Vagina (tissue), 2 donors: ENCODE measurements around the gene FGGY. TPM values are rescaled to one million over a fixed set of nuclear protein-coding genes. Genes with fewer than 3 reads are reported as not detected.

Experiments
- DNase-seq, 2 donors: peaks; one replicate each; pipeline ENCODE4 v3.0.0-alpha.2; 2017; ENCODE audit errors: extremely low spot score in 2 of 2
- H3K27ac ChIP-seq: fragments of 200-600 bp; sonication (generic); one replicate; pipeline ENCODE4 v1.5.1; 2019
- H3K27me3 ChIP-seq: fragments of 200-600 bp; sonication (generic); one replicate; pipeline ENCODE4 v1.5.1; 2019
- H3K36me3 ChIP-seq, 2 donors: fragments of 200-600 bp; sonication (generic); one replicate each; pipeline ENCODE4 v1.5.1; 2017 to 2019
- H3K4me1 ChIP-seq: fragments of 200-600 bp; sonication (generic); one replicate; pipeline ENCODE4 v1.5.1; 2019
- H3K4me3 ChIP-seq, 2 donors: fragments of 200-600 bp; sonication (generic); 1 replicate in 1 of 2; 2 replicates in 1 of 2; pipeline ENCODE4 v1.5.1; 2016 to 2019
- H3K9me3 ChIP-seq: fragments of 200-600 bp; sonication (generic); one replicate; pipeline ENCODE4 v1.5.1; 2019
- POLR2A ChIP-seq, 2 donors: fragments of 450-650 bp; IDR thresholded peaks; one replicate each; pipeline ENCODE4 v1.6.1; 2017; ENCODE audit warnings: antibody characterized with exemption in 2 of 2, mild to moderate bottlenecking in 2 of 2, moderate library complexity in 2 of 2
- POLR2AphosphoS5 ChIP-seq, 2 donors: sonication (generic); formaldehyde crosslinking; IDR thresholded peaks; one replicate each; pipeline ENCODE4 v1.9.0; 2017; ENCODE audit warnings: antibody characterized with exemption in 2 of 2, mild to moderate bottlenecking in 2 of 2, low read depth in 1 of 2; ENCODE audit not compliant: insufficient read depth in 1 of 2
- intact Hi-C: fragments of 100-400 bp; cut with DNase I; formaldehyde crosslinking; loops from one replicate; pipeline ENCODE4 v1.15.1; 2023
- total RNA-seq: library from RNA; depleted of rRNA; stranded (reverse); fragments of >200 nt; gene quantifications from one replicate; pipeline ENCODE4 v1.2.3, GENCODE V29; 2016
- TF ChIP-seq, protein P1 (sequence below), 3 experiments: fragments of 450-650 bp in 2 of 3; fragments of 200-600 bp in 1 of 3; sonication (generic) in 1 of 3; IDR thresholded peaks; one replicate each; pipeline ENCODE4 v1.5.1; 2017 to 2019; ENCODE audit warnings: antibody characterized with exemption in 3 of 3, mild to moderate bottlenecking in 2 of 3, moderate library complexity in 2 of 3

FGGY gene
- total RNA-seq, 1 donor from 2014 or later, result 11.8 TPM

DNA sequence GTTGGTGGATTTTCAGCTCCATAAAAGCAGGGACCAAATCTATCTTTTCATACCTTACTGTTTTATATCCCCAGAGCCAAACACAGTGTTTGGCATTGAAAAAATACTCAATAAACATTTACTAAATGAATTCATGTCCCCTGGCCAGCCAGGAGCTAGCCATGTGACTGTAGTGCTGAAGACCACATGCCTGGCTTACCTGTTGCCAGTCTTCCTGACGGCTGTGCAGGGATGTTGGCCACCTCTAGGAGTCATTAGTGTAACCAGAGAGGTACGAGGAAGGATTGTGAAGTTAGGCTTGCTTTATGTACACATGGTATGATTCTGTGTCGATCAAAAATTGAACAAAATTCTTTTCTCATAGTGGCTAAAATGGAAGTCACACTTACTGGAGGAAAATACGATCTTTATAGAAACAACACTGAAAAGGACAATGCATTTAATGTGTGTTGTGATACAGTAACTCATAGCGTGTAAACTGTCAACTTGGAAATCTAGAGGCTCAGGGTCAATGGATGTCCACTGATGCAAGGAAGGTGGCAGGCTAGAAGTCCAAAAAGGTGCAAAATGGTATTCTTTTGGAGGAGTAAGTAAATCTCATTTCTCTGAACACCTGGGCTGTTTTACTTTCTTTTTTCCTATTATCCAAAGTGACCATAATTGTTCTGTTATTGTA, 60.9 kb downstream of the FGGY start:
- Histone ChIP-seq H3K4me3 (no peak overlapping the region), H3K27ac (no peak overlapping the region), H3K4me1 (peaks cover 10% of the 10 kb centered on the region), H3K9me3 (no peaks in the 10 kb centered on the region), H3K27me3 (no peaks in the 10 kb centered on the region), H3K36me3 (no peaks in the 10 kb centered on the region)
- DNase-seq, result no peak
- TF ChIP-seq POLR2A (IDR thresholded peaks at IDR 0.05) (no peak), POLR2AphosphoS5 (IDR thresholded peaks at IDR 0.05; ENCODE audit: insufficient read depth in 1 of 2, low read depth in 1 of 2) (no peak)
- TF ChIP-seq, protein P1, sequence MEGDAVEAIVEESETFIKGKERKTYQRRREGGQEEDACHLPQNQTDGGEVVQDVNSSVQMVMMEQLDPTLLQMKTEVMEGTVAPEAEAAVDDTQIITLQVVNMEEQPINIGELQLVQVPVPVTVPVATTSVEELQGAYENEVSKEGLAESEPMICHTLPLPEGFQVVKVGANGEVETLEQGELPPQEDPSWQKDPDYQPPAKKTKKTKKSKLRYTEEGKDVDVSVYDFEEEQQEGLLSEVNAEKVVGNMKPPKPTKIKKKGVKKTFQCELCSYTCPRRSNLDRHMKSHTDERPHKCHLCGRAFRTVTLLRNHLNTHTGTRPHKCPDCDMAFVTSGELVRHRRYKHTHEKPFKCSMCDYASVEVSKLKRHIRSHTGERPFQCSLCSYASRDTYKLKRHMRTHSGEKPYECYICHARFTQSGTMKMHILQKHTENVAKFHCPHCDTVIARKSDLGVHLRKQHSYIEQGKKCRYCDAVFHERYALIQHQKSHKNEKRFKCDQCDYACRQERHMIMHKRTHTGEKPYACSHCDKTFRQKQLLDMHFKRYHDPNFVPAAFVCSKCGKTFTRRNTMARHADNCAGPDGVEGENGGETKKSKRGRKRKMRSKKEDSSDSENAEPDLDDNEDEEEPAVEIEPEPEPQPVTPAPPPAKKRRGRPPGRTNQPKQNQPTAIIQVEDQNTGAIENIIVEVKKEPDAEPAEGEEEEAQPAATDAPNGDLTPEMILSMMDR (IDR thresholded peaks at IDR 0.05), result no peak
- intact Hi-C loops, result no loop called here

DNA sequence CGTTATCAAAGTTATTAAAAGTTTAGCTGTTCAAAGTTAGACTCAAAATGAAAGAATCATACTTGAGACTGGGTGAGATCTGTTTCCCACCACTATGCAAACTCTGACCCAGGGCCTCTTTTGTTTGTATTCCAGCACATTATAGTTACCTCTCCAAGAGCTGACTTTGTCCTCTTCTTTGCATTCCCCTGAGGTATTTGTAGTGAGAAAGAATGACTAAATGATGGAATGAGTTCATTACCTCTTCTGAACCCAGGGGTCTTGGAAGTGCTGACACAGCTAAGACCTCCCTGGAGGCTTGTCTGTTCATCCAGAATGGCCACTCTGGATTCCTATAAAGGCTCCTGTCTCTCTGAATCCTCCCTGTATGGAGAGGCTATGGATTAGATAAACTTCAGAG, 62.4 kb downstream of the FGGY start:
- no peaks in the 10 kb centered on the region for H3K36me3 ChIP-seq
- no peaks in the 10 kb centered on the region for H3K9me3 ChIP-seq
- peaks cover 7% of the 10 kb centered on the region for H3K4me1 ChIP-seq
- TF ChIP-seq POLR2AphosphoS5 (IDR thresholded peaks at IDR 0.05; ENCODE audit: insufficient read depth in 1 of 2, low read depth in 1 of 2), result no peak
- TF ChIP-seq, protein P1 (IDR thresholded peaks at IDR 0.05), result no peak
- TF ChIP-seq POLR2A (IDR thresholded peaks at IDR 0.05), result no peak
- H3K27ac ChIP-seq, result no peak overlapping the region
- H3K27me3 ChIP-seq, result no peaks in the 10 kb centered on the region
- no peak overlapping the region for H3K4me3 ChIP-seq
- no peak for DNase-seq
- intact Hi-C loops, result no loop called here

DNA sequence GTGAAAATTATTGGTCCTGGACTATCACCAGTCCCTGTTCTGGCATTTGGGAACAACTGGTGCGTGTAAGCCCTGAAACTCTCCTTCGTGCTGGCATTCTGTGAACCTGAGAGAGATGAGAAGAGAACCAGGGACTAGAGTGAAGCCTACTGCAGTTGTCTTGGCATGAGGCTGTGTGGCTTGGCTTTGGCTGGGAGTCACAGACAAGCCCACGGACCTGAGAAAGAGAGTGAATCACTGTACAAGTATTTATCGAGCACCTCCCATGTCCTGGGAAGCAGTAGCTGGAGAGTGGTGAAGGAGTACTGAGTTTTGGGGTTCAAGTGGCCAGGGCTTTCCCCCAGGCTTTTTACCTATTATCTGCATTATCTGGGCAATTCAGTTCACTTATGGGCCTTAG, 63.3 kb downstream of the FGGY start:
- Histone ChIP-seq H3K4me3 (no peak overlapping the region), H3K4me1 (no peaks in the 10 kb centered on the region), H3K27ac (no peak overlapping the region), H3K36me3 (no peaks in the 10 kb centered on the region), H3K9me3 (no peaks in the 10 kb centered on the region), H3K27me3 (no peaks in the 10 kb centered on the region)
- intact Hi-C loops, result no loop called here
- DNase-seq, result no peak
- TF ChIP-seq POLR2A (IDR thresholded peaks at IDR 0.05) (no peak), POLR2AphosphoS5 (IDR thresholded peaks at IDR 0.05; ENCODE audit: insufficient read depth in 1 of 2, low read depth in 1 of 2) (no peak)
- TF ChIP-seq, protein P1 (IDR thresholded peaks at IDR 0.05), result no peak

DNA sequence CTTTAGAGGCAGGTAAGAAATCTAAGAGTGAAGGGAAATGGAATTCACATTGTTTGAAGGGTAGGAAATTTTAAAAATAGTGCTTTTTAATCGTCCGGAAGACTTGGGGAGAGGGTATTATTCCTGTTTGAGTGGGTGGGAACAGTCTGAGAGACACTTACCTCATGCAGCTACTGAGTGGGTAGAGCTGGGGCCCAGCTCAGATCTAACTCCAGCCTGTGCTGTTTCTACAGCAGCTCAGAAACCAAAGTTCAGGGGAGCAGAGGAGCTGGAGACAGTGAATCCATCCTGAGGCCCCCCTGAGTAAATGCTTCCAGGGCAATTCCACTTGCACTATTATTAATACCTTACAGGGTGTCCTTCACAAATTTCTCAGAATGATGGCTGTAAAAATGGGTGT, 63.8 kb downstream of the FGGY start:
- no peak for DNase-seq
- H3K27ac ChIP-seq, result no peak overlapping the region
- no peak for TF ChIP-seq POLR2A (IDR thresholded peaks at IDR 0.05)
- TF ChIP-seq POLR2AphosphoS5 (IDR thresholded peaks at IDR 0.05; ENCODE audit: insufficient read depth in 1 of 2, low read depth in 1 of 2), result no peak
- TF ChIP-seq, protein P1 (IDR thresholded peaks at IDR 0.05), result no peak
- H3K4me1 ChIP-seq, result no peaks in the 10 kb centered on the region
- no peaks in the 10 kb centered on the region for H3K27me3 ChIP-seq
- intact Hi-C loops, result no loop called here
- no peaks in the 10 kb centered on the region for H3K36me3 ChIP-seq
- no peak overlapping the region for H3K4me3 ChIP-seq
- H3K9me3 ChIP-seq, result no peaks in the 10 kb centered on the region

DNA sequence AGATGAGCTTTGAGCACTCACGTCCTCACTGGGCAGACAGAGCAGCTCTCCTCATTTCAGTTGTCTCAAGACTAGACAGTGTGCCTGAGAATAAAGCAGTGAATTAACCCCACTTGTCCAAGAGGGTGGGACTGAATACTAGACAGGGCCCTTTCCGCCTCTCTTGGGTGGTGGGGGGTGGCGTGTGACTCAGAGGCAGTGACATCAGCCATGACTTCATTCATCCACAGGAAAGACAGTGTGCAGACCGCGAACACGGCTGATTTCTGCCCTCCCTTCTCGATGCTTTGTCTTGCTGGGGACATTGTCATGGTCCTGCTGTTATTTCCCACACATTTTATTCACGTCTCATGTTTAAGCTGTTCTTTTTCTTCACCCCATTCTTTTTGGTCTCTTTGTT, 64.9 kb downstream of the FGGY start:
- no peak for DNase-seq
- TF ChIP-seq, protein P1 (IDR thresholded peaks at IDR 0.05), result no peak
- no peak for TF ChIP-seq POLR2AphosphoS5 (IDR thresholded peaks at IDR 0.05; ENCODE audit: insufficient read depth in 1 of 2, low read depth in 1 of 2)
- H3K4me3 ChIP-seq, result no peak overlapping the region
- H3K27me3 ChIP-seq, result no peaks in the 10 kb centered on the region
- intact Hi-C loops, result no loop called here
- no peaks in the 10 kb centered on the region for H3K36me3 ChIP-seq
- H3K27ac ChIP-seq, result no peak overlapping the region
- H3K4me1 ChIP-seq, result no peaks in the 10 kb centered on the region
- no peaks in the 10 kb centered on the region for H3K9me3 ChIP-seq
